ENCODE results near the gene KLK10. TPM values are rescaled to one million over a fixed set of nuclear protein-coding genes. Genes with fewer than 3 reads are reported as not detected.

The KLK10 gene
- total RNA-seq, 1 experiment from 2014 or later: 3.2 TPM

GRCh38 chr19:51009061-51009891 is 10.2 kb downstream of the KLK10 start:
- Mint-ChIP-seq H3K4me1 (no peaks in the 10 kb centered on the region), H3K27ac (no peak overlapping the region), H3K36me3 (no peaks in the 10 kb centered on the region), H3K4me3 (no peak overlapping the region), H3K9me3 (no peaks in the 10 kb centered on the region), H3K27me3 (ENCODE audit: low read depth) (peaks cover 54% of the 10 kb centered on the region)
- DNase-seq (ENCODE audit: low spot score) (no peak), ATAC-seq (no peak)
- ChIA-PET CTCF (no interaction called here), POLR2A (no interaction called here)
- TF ChIP-seq CREM (CRISPR knock-in tag; IDR thresholded peaks at IDR 0.05) (no peak), CDX4 (CRISPR knock-in tag; IDR thresholded peaks at IDR 0.05; ENCODE audit: borderline replicate concordance) (no peak), FOXP4 (CRISPR knock-in tag; IDR thresholded peaks at IDR 0.05) (no peak), NFATC4 (CRISPR knock-in tag; IDR thresholded peaks at IDR 0.05) (no peak), ZNF532 (CRISPR knock-in tag; IDR thresholded peaks at IDR 0.05; ENCODE audit: borderline replicate concordance) (no peak), CBFB (CRISPR knock-in tag; IDR thresholded peaks at IDR 0.05; ENCODE audit: low read depth) (no peak), HMGXB4 (CRISPR knock-in tag; IDR thresholded peaks at IDR 0.05) (no peak), NR2C2 (CRISPR knock-in tag; IDR thresholded peaks at IDR 0.05) (no peak), TCF7 (CRISPR knock-in tag; IDR thresholded peaks at IDR 0.05; ENCODE audit: low read depth) (no peak), MXD4 (CRISPR knock-in tag; IDR thresholded peaks at IDR 0.05; ENCODE audit: borderline replicate concordance) (no peak), ZNF138 (CRISPR knock-in tag; conservative IDR thresholded peaks at IDR 0.05) (no peak), ATF6 (CRISPR knock-in tag; IDR thresholded peaks at IDR 0.05) (no peak)

GRCh38 chr19:51007488-51007887 is 12.0 kb downstream of the KLK10 start:
- H3K36me3 Mint-ChIP-seq: no peaks in the 10 kb centered on the region
- no peaks in the 10 kb centered on the region for H3K9me3 Mint-ChIP-seq
- H3K27me3 Mint-ChIP-seq (ENCODE audit: low read depth): peaks cover 59% of the 10 kb centered on the region
- peaks cover 4% of the 10 kb centered on the region for H3K4me1 Mint-ChIP-seq
- H3K27ac Mint-ChIP-seq: no peak overlapping the region
- no peak for ATAC-seq
- DNase-seq (ENCODE audit: low spot score): no peak
- H3K4me3 Mint-ChIP-seq: no peak overlapping the region
- POLR2A ChIA-PET: no interaction called here
- CTCF ChIA-PET: no interaction called here
- no peak for TF ChIP-seq TEAD1 (CRISPR knock-in tag; IDR thresholded peaks at IDR 0.05)
- no peak for TF ChIP-seq E2F5 (CRISPR knock-in tag; IDR thresholded peaks at IDR 0.05)
- no peak for TF ChIP-seq ZBTB43 (CRISPR knock-in tag; IDR thresholded peaks at IDR 0.05)
- no peak for TF ChIP-seq ARID4B (CRISPR knock-in tag; IDR thresholded peaks at IDR 0.05; ENCODE audit: borderline replicate concordance)

Measured in WTC11 (cell line).